Measurements from ENCODE around the gene ZC3HAV1. TPM values are rescaled to one million over a fixed set of nuclear protein-coding genes. Genes with fewer than 3 reads are reported as not detected.

ZC3HAV1 gene
- total and polyA plus RNA-seq, 2 of the 13 experiments (the other 11 are each of a cell fraction or from before 2014, with no cell fraction given), result 12.7 to 23.7 TPM

- TF ChIP-seq ELK4 (CRISPR knock-in tag; IDR thresholded peaks at IDR 0.05; ENCODE audit: borderline replicate concordance), result 0 out of 2 replicates have a peak, but pooled peaks have one; percentile 42
- TF ChIP-seq, protein P1, sequence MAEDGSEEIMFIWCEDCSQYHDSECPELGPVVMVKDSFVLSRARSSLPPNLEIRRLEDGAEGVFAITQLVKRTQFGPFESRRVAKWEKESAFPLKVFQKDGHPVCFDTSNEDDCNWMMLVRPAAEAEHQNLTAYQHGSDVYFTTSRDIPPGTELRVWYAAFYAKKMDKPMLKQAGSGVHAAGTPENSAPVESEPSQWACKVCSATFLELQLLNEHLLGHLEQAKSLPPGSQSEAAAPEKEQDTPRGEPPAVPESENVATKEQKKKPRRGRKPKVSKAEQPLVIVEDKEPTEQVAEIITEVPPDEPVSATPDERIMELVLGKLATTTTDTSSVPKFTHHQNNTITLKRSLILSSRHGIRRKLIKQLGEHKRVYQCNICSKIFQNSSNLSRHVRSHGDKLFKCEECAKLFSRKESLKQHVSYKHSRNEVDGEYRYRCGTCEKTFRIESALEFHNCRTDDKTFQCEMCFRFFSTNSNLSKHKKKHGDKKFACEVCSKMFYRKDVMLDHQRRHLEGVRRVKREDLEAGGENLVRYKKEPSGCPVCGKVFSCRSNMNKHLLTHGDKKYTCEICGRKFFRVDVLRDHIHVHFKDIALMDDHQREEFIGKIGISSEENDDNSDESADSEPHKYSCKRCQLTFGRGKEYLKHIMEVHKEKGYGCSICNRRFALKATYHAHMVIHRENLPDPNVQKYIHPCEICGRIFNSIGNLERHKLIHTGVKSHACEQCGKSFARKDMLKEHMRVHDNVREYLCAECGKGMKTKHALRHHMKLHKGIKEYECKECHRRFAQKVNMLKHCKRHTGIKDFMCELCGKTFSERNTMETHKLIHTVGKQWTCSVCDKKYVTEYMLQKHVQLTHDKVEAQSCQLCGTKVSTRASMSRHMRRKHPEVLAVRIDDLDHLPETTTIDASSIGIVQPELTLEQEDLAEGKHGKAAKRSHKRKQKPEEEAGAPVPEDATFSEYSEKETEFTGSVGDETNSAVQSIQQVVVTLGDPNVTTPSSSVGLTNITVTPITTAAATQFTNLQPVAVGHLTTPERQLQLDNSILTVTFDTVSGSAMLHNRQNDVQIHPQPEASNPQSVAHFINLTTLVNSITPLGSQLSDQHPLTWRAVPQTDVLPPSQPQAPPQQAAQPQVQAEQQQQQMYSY (CRISPR knock-in tag; IDR thresholded peaks at IDR 0.05), result peak; percentile 74; the same call in 1 of the 2 replicates
- peak; percentile 16; the same call in 1 of the 2 replicates for TF ChIP-seq PATZ1 (CRISPR knock-in tag; IDR thresholded peaks at IDR 0.05)
- no peak for TF ChIP-seq XRCC5 (optimal IDR thresholded peaks at IDR 0.05; ENCODE audit: low read length)
- TF ChIP-seq ZBTB44 (CRISPR knock-in tag; IDR thresholded peaks at IDR 0.05), result no peak
- 0 out of 2 replicates have a peak, but pooled peaks have one; percentile 61 for TF ChIP-seq HNRNPL (IDR thresholded peaks at IDR 0.05; ENCODE audit: low read depth, low read length)
- no peak for TF ChIP-seq LCORL (IDR thresholded peaks at IDR 0.05)
- peak; percentile 16 for TF ChIP-seq LCORL (CRISPR knock-in tag; IDR thresholded peaks at IDR 0.05)
- peak; percentile 11; the same call in 1 of the 2 replicates for TF ChIP-seq ZSCAN12 (CRISPR knock-in tag; IDR thresholded peaks at IDR 0.05)
- peak; percentile 71 for TF ChIP-seq ZNF18 (CRISPR knock-in tag; IDR thresholded peaks at IDR 0.05; ENCODE audit: insufficient replicate concordance)
- TF ChIP-seq ZNF678 (CRISPR knock-in tag; IDR thresholded peaks at IDR 0.05), result peak; percentile 58; the same call in 1 of the 2 replicates
- TF ChIP-seq RFXANK (CRISPR knock-in tag; IDR thresholded peaks at IDR 0.05), result no peak
- peak; percentile 57 for TF ChIP-seq AGO1 (IDR thresholded peaks at IDR 0.05; ENCODE audit: low read depth, low read length, poor library complexity, severe bottlenecking)
- TF ChIP-seq GLI4 (CRISPR knock-in tag; IDR thresholded peaks at IDR 0.05; ENCODE audit: borderline replicate concordance), result peak; percentile 89; the same call in 1 of the 2 replicates
- no peak for TF ChIP-seq ZNF562 (CRISPR knock-in tag; IDR thresholded peaks at IDR 0.05; ENCODE audit: borderline replicate concordance)
- no peak for TF ChIP-seq GPN1 (CRISPR knock-in tag; IDR thresholded peaks at IDR 0.05; ENCODE audit: borderline replicate concordance)
Measured at GRCh38 chr7:139109188-139109982, at the start of gene ZC3HAV1 (continued).
